Keratinocyte (primary cell): ENCODE results near the gene PPP1R7. TPM values are rescaled to one million over a fixed set of nuclear protein-coding genes. Genes with fewer than 3 reads are reported as not detected.

ENCODE experiments used
- DNase-seq: peaks from one replicate; pipeline ENCODE4 v3.0.0-alpha.2; 2011; ENCODE audit warnings: low read depth, missing footprints, low spot score
- FAIRE-seq: peaks from 2 replicates; lab custom pipeline; 2011; peaks lifted over from hg19 to GRCh38; lab: Jason Lieb, UNC
- H2AFZ ChIP-seq: 2 replicates; pipeline ENCODE4 v1.6.0; 2012; ENCODE audit warnings: low read length, control low read depth, inconsistent platforms; ENCODE audit not compliant: control insufficient read depth
- H3K27ac ChIP-seq: 2 replicates; pipeline ENCODE4 v1.5.1; 2011; ENCODE audit warnings: low read length; ENCODE audit not compliant: control insufficient read depth, insufficient read depth
- H3K27me3 ChIP-seq: 3 replicates; pipeline ENCODE4 v1.6.0; 2011; ENCODE audit warnings: low read length; ENCODE audit not compliant: control insufficient read depth, insufficient read depth; ENCODE audit errors: extremely low read depth
- H3K36me3 ChIP-seq, 2 experiments: 2 replicates in 1 of 2; 3 replicates in 1 of 2; pipeline ENCODE4 v1.5.1; 2011; ENCODE audit warnings: low read length in 2 of 2, mild to moderate bottlenecking in 1 of 2; ENCODE audit not compliant: control insufficient read depth in 2 of 2, insufficient read depth in 2 of 2; ENCODE audit errors: extremely low read depth in 1 of 2
- H3K4me1 ChIP-seq: 3 replicates; pipeline ENCODE4 v1.5.1; 2011; ENCODE audit warnings: low read length; ENCODE audit not compliant: control insufficient read depth, insufficient read depth; ENCODE audit errors: extremely low read depth
- H3K4me2 ChIP-seq: 3 replicates; pipeline ENCODE4 v1.6.0; 2011; ENCODE audit warnings: low read depth, low read length; ENCODE audit not compliant: control insufficient read depth, insufficient read depth; ENCODE audit errors: extremely low read depth
- H3K4me3 ChIP-seq, 3 experiments: fragments of 200-600 bp in 1 of 3; sonication (generic) in 1 of 3; 2 replicates in 2 of 3; 3 replicates in 1 of 3; pipeline ENCODE4 v1.5.1; 2011 to 2016; ENCODE audit warnings: low read length in 3 of 3, mild to moderate bottlenecking in 3 of 3, control low read depth in 2 of 3, inconsistent platforms in 1 of 3, low read depth in 1 of 3, mixed read lengths in 1 of 3, mixed run types in 1 of 3, moderate library complexity in 1 of 3; ENCODE audit not compliant: control insufficient read depth in 2 of 3, insufficient read depth in 2 of 3; ENCODE audit errors: extremely low read depth in 1 of 3
- H3K79me2 ChIP-seq: 2 replicates; pipeline ENCODE4 v1.6.0; 2012; ENCODE audit warnings: low read length; ENCODE audit not compliant: control insufficient read depth, insufficient read depth
- H3K9ac ChIP-seq: 3 replicates; pipeline ENCODE4 v1.6.0; 2011; ENCODE audit warnings: low read length; ENCODE audit not compliant: control insufficient read depth, insufficient read depth; ENCODE audit errors: extremely low read depth
- H3K9me1 ChIP-seq: 3 replicates; pipeline ENCODE4 v1.6.0; 2011; ENCODE audit warnings: low read length; ENCODE audit not compliant: control insufficient read depth, insufficient read depth; ENCODE audit errors: extremely low read depth
- H3K9me3 ChIP-seq: 2 replicates; pipeline ENCODE4 v1.5.1; 2012; ENCODE audit warnings: low read depth, low read length; ENCODE audit not compliant: control insufficient read depth
- H4K20me1 ChIP-seq: 3 replicates; pipeline ENCODE4 v1.6.0; 2011; ENCODE audit warnings: low read length; ENCODE audit not compliant: control insufficient read depth, insufficient read depth; ENCODE audit errors: extremely low read depth
- CTCF ChIP-seq, 3 experiments: IDR thresholded peaks in 1 of 3; conservative IDR thresholded peaks in 1 of 3; optimal IDR thresholded peaks in 1 of 3; 2 replicates in 2 of 3; 3 replicates in 1 of 3; pipeline versions ENCODE3 to v1.5.1; 2011; ENCODE audit warnings: low read length in 3 of 3, mild to moderate bottlenecking in 3 of 3, moderate library complexity in 2 of 3, control low read depth in 1 of 3, inconsistent platforms in 1 of 3; ENCODE audit not compliant: insufficient read depth in 2 of 3; ENCODE audit errors: extremely low read depth in 1 of 3
- EZH2 ChIP-seq: IDR thresholded peaks from one replicate; pipeline ENCODE4 v1.6.1; 2012; ENCODE audit warnings: inconsistent platforms, mild to moderate bottlenecking, low read length, moderate library complexity
- dilution Hi-C: fragments of 300-500 bp; cut with MboI; formaldehyde crosslinking; loops from one replicate; pipeline ENCODE4 v1.7.0; 2020; ENCODE audit warnings: low sequenced_read_pairs; ENCODE audit not compliant: extremely low pct_ligation_motif_present
- polyA plus RNA-seq, 5 experiments: library from polyadenylated mRNA; depleted of rRNA in 3 of 5; stranded (reverse) in 3 of 5; stranded (forward) in 1 of 5; unstranded in 1 of 5; fragments of >200 nt; gene quantifications; 1 replicate in 1 of 5; 2 replicates in 3 of 5; 3 replicates in 1 of 5; pipeline versions ENCODE4 v1.2.1 to v1.2.3, GENCODE V29; 2011 to 2012; ENCODE audit warnings: missing spikeins in 2 of 5, low read depth in 1 of 5, low replicate concordance in 1 of 5

Gene PPP1R7
- polyA plus RNA-seq, 1 donor (not counting 4 experiments of a cell fraction or from before 2014, with no cell fraction given), result 84.9 TPM

DNA sequence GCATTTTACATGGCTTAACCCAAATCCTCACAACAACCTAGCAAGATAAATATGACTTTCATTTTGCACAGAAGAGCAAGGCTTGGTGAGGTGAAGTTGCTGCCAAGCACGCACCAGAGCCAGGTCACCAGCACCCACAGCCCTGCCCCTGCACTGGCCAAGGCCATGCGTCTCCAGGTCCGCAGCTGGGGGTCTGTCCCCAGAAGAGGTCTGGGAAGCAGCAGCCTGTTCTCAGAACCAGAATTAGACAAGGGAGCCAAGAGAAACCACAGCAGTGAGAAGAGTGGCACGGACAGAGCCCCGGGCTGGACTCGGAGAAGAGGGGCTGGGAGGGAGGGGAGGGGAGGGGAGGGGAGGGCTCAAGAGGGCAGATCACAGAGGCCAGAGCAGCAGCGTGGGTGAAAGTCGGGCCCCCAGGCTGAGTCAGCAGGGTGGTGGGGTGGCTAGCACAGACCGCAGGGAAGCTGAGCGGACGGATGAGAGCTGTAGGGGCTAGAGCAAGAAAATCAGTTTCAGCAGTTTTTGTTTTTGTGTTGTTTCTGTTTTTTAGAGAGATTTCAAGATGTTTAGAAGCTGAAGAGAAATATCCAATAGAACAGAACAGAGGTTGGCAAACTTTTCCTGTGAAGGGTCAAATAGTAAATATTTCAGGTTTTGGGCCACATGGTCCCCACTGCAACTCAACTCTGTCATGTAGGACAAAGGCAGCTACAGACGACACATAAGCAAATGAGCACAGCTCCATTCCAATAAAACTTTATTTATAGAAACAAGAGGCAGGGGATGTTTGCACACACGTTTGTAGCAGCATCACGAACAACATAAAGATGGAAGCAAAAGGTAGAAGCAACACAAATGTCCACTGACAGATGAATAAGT is 40.8 kb upstream of the PPP1R7 start:
- no peak overlapping the region for H3K27ac ChIP-seq
- H3K9me3 ChIP-seq, result no peaks in the 10 kb centered on the region
- dilution Hi-C loops, result no loop called here
- DNase-seq (no peak), FAIRE-seq (no peak)
- H3K4me2 ChIP-seq, result no peak overlapping the region
- H3K4me1 ChIP-seq, result no peaks in the 10 kb centered on the region
- H3K27me3 ChIP-seq, result no peaks in the 10 kb centered on the region
- H3K9me1 ChIP-seq, result no peaks in the 10 kb centered on the region
- H3K79me2 ChIP-seq, result no peaks in the 10 kb centered on the region
- H4K20me1 ChIP-seq, result no peaks in the 10 kb centered on the region
- no peak overlapping the region for H3K4me3 ChIP-seq
- H3K9ac ChIP-seq, result no peak overlapping the region
- H2AFZ ChIP-seq, result no peak overlapping the region
- H3K36me3 ChIP-seq, result peaks cover 0 to 7% of the 10 kb centered on the region in 2 experiments
- TF ChIP-seq CTCF (optimal IDR thresholded peaks at IDR 0.05 in 1 of 3, IDR thresholded peaks at IDR 0.05 in 1 of 3, conservative IDR thresholded peaks at IDR 0.05 in 1 of 3; ENCODE audit: extremely low read depth in 1 of 3, insufficient read depth in 2 of 3, low read length in 3 of 3) (no peak), EZH2 (no peak)

GRCh38 chr2:241110089-241110606 is 40.1 kb upstream of the PPP1R7 start:
- no peaks in the 10 kb centered on the region for H4K20me1 ChIP-seq
- H3K27ac ChIP-seq, result no peak overlapping the region
- no peaks in the 10 kb centered on the region for H3K4me1 ChIP-seq
- no peak overlapping the region for H3K9ac ChIP-seq
- H3K79me2 ChIP-seq, result no peaks in the 10 kb centered on the region
- dilution Hi-C loops, result no loop called here
- FAIRE-seq (no peak), DNase-seq (no peak)
- H3K36me3 ChIP-seq, result peaks cover 0 to 7% of the 10 kb centered on the region in 2 experiments
- no peak overlapping the region for H3K4me2 ChIP-seq
- no peaks in the 10 kb centered on the region for H3K27me3 ChIP-seq
- no peak overlapping the region for H3K4me3 ChIP-seq
- TF ChIP-seq CTCF (optimal IDR thresholded peaks at IDR 0.05 in 1 of 3, IDR thresholded peaks at IDR 0.05 in 1 of 3, conservative IDR thresholded peaks at IDR 0.05 in 1 of 3; ENCODE audit: extremely low read depth in 1 of 3, insufficient read depth in 2 of 3, low read length in 3 of 3) (no peak), EZH2 (no peak)
- no peaks in the 10 kb centered on the region for H3K9me1 ChIP-seq
- H3K9me3 ChIP-seq, result no peaks in the 10 kb centered on the region
- H2AFZ ChIP-seq, result no peak overlapping the region
